H9 (cell line): ENCODE measurements around the gene C9orf152. TPM values are rescaled to one million over a fixed set of nuclear protein-coding genes. Genes with fewer than 3 reads are reported as not detected.

ENCODE experiments used
- DNase-seq: peaks from one replicate; pipeline ENCODE4 v3.0.0-alpha.2; 2017
- H2AFZ ChIP-seq: one replicate; pipeline ENCODE4 v1.6.1; 2013; ENCODE audit warnings: mild to moderate bottlenecking, low read length, control low read depth, moderate library complexity
- H2AK5ac ChIP-seq: 2 replicates; pipeline ENCODE4 v1.6.1; 2013; ENCODE audit warnings: low read length, control low read depth, mixed read lengths; ENCODE audit not compliant: insufficient read length
- H2BK120ac ChIP-seq: one replicate; pipeline ENCODE4 v1.6.1; 2013; ENCODE audit warnings: low read depth, mild to moderate bottlenecking, low read length, control low read depth, inconsistent platforms; ENCODE audit not compliant: poor library complexity, severe bottlenecking
- H2BK12ac ChIP-seq: 2 replicates; pipeline ENCODE4 v1.6.1; 2013; ENCODE audit warnings: low read length, control low read depth, mixed read lengths, low read depth; ENCODE audit not compliant: insufficient read length
- H2BK15ac ChIP-seq: 2 replicates; pipeline ENCODE4 v1.6.1; 2013; ENCODE audit warnings: low read depth, low read length, control low read depth
- H2BK20ac ChIP-seq: one replicate; pipeline ENCODE4 v1.6.1; 2013; ENCODE audit warnings: low read depth, mild to moderate bottlenecking, low read length, control low read depth, inconsistent platforms; ENCODE audit not compliant: poor library complexity, severe bottlenecking
- H2BK5ac ChIP-seq: 2 replicates; pipeline ENCODE4 v1.6.1; 2013; ENCODE audit warnings: low read length, control low read depth, mixed read lengths; ENCODE audit not compliant: insufficient read length
- H3K14ac ChIP-seq: 2 replicates; pipeline ENCODE4 v1.6.1; 2013; ENCODE audit warnings: low read length, control low read depth; ENCODE audit not compliant: insufficient read depth
- H3K18ac ChIP-seq: 2 replicates; pipeline ENCODE4 v1.6.1; 2013; ENCODE audit warnings: low read depth, mild to moderate bottlenecking, mixed read lengths, low read length, control low read depth; ENCODE audit not compliant: insufficient read length
- H3K23ac ChIP-seq: 2 replicates; pipeline ENCODE4 v1.6.1; 2013; ENCODE audit warnings: low read length, control low read depth, mixed read lengths, low read depth; ENCODE audit not compliant: insufficient read length
- H3K23me2 ChIP-seq: 2 replicates; pipeline ENCODE4 v1.6.1; 2013; ENCODE audit warnings: low read depth, mild to moderate bottlenecking, mixed read lengths, low read length, control low read depth; ENCODE audit not compliant: insufficient read length, poor library complexity, severe bottlenecking
- H3K27ac ChIP-seq: 2 replicates; pipeline ENCODE4 v1.5.1; 2013; ENCODE audit warnings: low read length, control low read depth, mixed read lengths, low read depth; ENCODE audit not compliant: insufficient read length
- H3K27me3 ChIP-seq: 2 replicates; pipeline ENCODE4 v1.6.1; 2013; ENCODE audit warnings: low read length, control low read depth, inconsistent platforms; ENCODE audit not compliant: insufficient read depth
- H3K4ac ChIP-seq: 2 replicates; pipeline ENCODE4 v1.6.1; 2013; ENCODE audit warnings: low read depth, mild to moderate bottlenecking, control low read depth, inconsistent platforms, low read length, moderate library complexity
- H3K4me1 ChIP-seq: 2 replicates; pipeline ENCODE4 v1.6.1; 2013; ENCODE audit warnings: low read length, control low read depth, inconsistent platforms; ENCODE audit not compliant: insufficient read depth
- H3K4me2 ChIP-seq: 2 replicates; pipeline ENCODE4 v1.6.1; 2013; ENCODE audit warnings: low read length, control low read depth, mixed read lengths; ENCODE audit not compliant: insufficient read length, insufficient read depth
- H3K56ac ChIP-seq: 2 replicates; pipeline ENCODE4 v1.6.1; 2013; ENCODE audit warnings: low read depth, mild to moderate bottlenecking, mixed read lengths, low read length, control low read depth; ENCODE audit not compliant: insufficient read length
- H3K79me1 ChIP-seq: 2 replicates; pipeline ENCODE4 v1.6.1; 2013; ENCODE audit warnings: low read depth, mild to moderate bottlenecking, moderate library complexity, low read length, control low read depth, inconsistent platforms; ENCODE audit not compliant: insufficient read depth, poor library complexity, severe bottlenecking
- H3K79me2 ChIP-seq: 2 replicates; pipeline ENCODE4 v1.6.1; 2013; ENCODE audit warnings: low read length, control low read depth, inconsistent platforms; ENCODE audit not compliant: insufficient read depth
- H3K9ac ChIP-seq: 2 replicates; pipeline ENCODE4 v1.6.1; 2013; ENCODE audit warnings: low read length, control low read depth, mixed read lengths; ENCODE audit not compliant: insufficient read length; ENCODE audit errors: extremely low read depth
- H3K9me3 ChIP-seq: one replicate; pipeline ENCODE4 v1.6.1; 2013; ENCODE audit warnings: low read depth, low read length, inconsistent platforms; ENCODE audit not compliant: control insufficient read depth
- H3T11ph ChIP-seq: one replicate; pipeline ENCODE4 v1.6.1; 2013; ENCODE audit warnings: mild to moderate bottlenecking, low read length, control low read depth, inconsistent platforms
- H4K20me1 ChIP-seq: one replicate; pipeline ENCODE4 v1.6.1; 2013; ENCODE audit not compliant: control insufficient read depth, insufficient read length, insufficient read depth
- H4K5ac ChIP-seq: 2 replicates; pipeline ENCODE4 v1.6.1; 2013; ENCODE audit warnings: low read depth, mild to moderate bottlenecking, mixed read lengths, low read length, control low read depth; ENCODE audit not compliant: insufficient read length
- H4K8ac ChIP-seq: replicated peaks from 2 replicates; pipeline ENCODE4 v1.6.1; 2013; ENCODE audit warnings: low read length, control low read depth, mixed read lengths, low read depth; ENCODE audit not compliant: insufficient read length
- H4K91ac ChIP-seq: 2 replicates; pipeline ENCODE4 v1.6.1; 2013; ENCODE audit warnings: low read depth, mild to moderate bottlenecking, moderate library complexity, mixed read lengths, low read length, control low read depth; ENCODE audit not compliant: insufficient read length
- H3K27ac Mint-ChIP-seq, 3 experiments: 2 replicates in 2 of 3; 3 replicates in 1 of 3; pipeline ENCODE4 v1.8.0; 2020 to 2021; ENCODE audit warnings: mixed read lengths in 3 of 3, mild to moderate bottlenecking in 1 of 3, moderate library complexity in 1 of 3
- H3K27me3 Mint-ChIP-seq: 2 replicates; pipeline ENCODE4 v1.8.0; 2021; ENCODE audit warnings: low read depth, mild to moderate bottlenecking, moderate library complexity, mixed read lengths
- H3K36me3 Mint-ChIP-seq, 3 experiments: 2 replicates in 2 of 3; 3 replicates in 1 of 3; pipeline ENCODE4 v1.8.0; 2020 to 2021; ENCODE audit warnings: low read depth in 3 of 3, mixed read lengths in 3 of 3; ENCODE audit not compliant: insufficient read depth in 1 of 3
- H3K4me1 Mint-ChIP-seq, 2 experiments: 2 replicates each; pipeline ENCODE4 v1.8.0; 2020; ENCODE audit warnings: mixed read lengths in 2 of 2
- H3K4me3 Mint-ChIP-seq, 2 experiments: 2 replicates in 1 of 2; 3 replicates in 1 of 2; pipeline ENCODE4 v1.8.0; 2020 to 2021; ENCODE audit warnings: mild to moderate bottlenecking in 2 of 2, mixed read lengths in 2 of 2, moderate library complexity in 1 of 2
- H3K9me3 Mint-ChIP-seq, 2 experiments: 2 replicates in 1 of 2; 3 replicates in 1 of 2; pipeline ENCODE4 v1.8.0; 2020; ENCODE audit warnings: mild to moderate bottlenecking in 2 of 2, mixed read lengths in 2 of 2, moderate library complexity in 1 of 2
- CTCF ChIP-seq: fragments of 200-600 bp; sonication (generic); conservative IDR thresholded peaks from 3 replicates; pipeline ENCODE4 v1.8.0; 2021; ENCODE audit warnings: antibody characterized with exemption, mild to moderate bottlenecking
- WGBS: extraction: QIAGEN DNeasy Blood & Tissue Kit; methylation state at CpG from one replicate; pipeline ENCODE4 v1.1.7; 2013; ENCODE audit warnings: missing lambda C conversion rate, low lambda C conversion rate, mixed read lengths; ENCODE audit not compliant: insufficient read length; ENCODE audit errors: extremely low coverage; 5-methylcytosine and 5-hydroxymethylcytosine counted together
- total RNA-seq: library from RNA; stranded (reverse); gene quantifications from 2 replicates; pipeline ENCODE4 v1.2.1, GENCODE V29; 2021

The C9orf152 gene
- total RNA-seq, 1 experiment from 2014 or later, result not detected

GRCh38 chr9:110255034-110255462 is 47.1 kb upstream of the C9orf152 start:
- Histone ChIP-seq H3K4me1 (peaks cover 9% of the 10 kb centered on the region), H4K8ac (no peak overlapping the region), H3K79me1 (no peaks in the 10 kb centered on the region), H2BK120ac (no peak overlapping the region), H3K9me3 (no peaks in the 10 kb centered on the region), H2AK5ac (no peak overlapping the region), H4K5ac (no peak overlapping the region), H3K27ac (no peak overlapping the region), H3K79me2 (peaks cover 29% of the 10 kb centered on the region; the same call in 1 of the 2 replicates), H3K4ac (no peak overlapping the region), H2AFZ (no peak overlapping the region), H2BK20ac (no peak overlapping the region), H3K23ac (no peak overlapping the region), H2BK12ac (no peak overlapping the region), H3K23me2 (peaks cover 4% of the 10 kb centered on the region), H4K20me1 (no peaks in the 10 kb centered on the region), H3K14ac (no peak overlapping the region), H4K91ac (no peak overlapping the region), H2BK15ac (no peak overlapping the region), H3T11ph (no peak overlapping the region), H3K27me3 (no peaks in the 10 kb centered on the region), H3K56ac (no peak overlapping the region), H2BK5ac (no peak overlapping the region), H3K9ac (peak overlapping the region; percentile 73), H3K18ac (no peak overlapping the region), H3K4me2 (peak overlapping the region; percentile 90)
- WGBS, result no CpG with 5 or more reads among the region's 17 CpGs
- Mint-ChIP-seq H3K4me3 (peak overlapping the region; percentile 92 to 93), H3K4me1 (peaks cover 33 to 42% of the 10 kb centered on the region in 2 experiments), H3K9me3 (peaks cover 0 to 2% of the 10 kb centered on the region in 2 experiments; a peak in 1 of 5 replicates), H3K27me3 (0 out of 2 replicates have a peak, but pooled peaks cover 2% of the 10 kb centered on the region), H3K27ac (peak overlapping the region in 2 of 3 experiments; percentile 2 to 44; a peak in 2 of 7 replicates), H3K36me3 (peaks cover 8 to 15% (median 9%) of the 10 kb centered on the region in 3 experiments)
- TF ChIP-seq CTCF, result no peak
- DNase-seq, result peak; percentile 35
